22Rv1 (cell line): ENCODE data around the gene PEX1.

Experiments used
- H3K27ac ChIP-seq: fragments of 450-650 bp; 2 replicates; pipeline ENCODE4 v1.5.1; 2017
- ZFX ChIP-seq: fragments of 450-650 bp; IDR thresholded peaks from 2 replicates; pipeline ENCODE4 v1.6.1; 2017; ENCODE audit warnings: antibody characterized with exemption, borderline replicate concordance
- TF ChIP-seq, protein P1 (sequence below): fragments of 450-650 bp; IDR thresholded peaks from 2 replicates; pipeline ENCODE4 v1.5.1; 2017; ENCODE audit warnings: mild to moderate bottlenecking

The PEX1 gene

DNA sequence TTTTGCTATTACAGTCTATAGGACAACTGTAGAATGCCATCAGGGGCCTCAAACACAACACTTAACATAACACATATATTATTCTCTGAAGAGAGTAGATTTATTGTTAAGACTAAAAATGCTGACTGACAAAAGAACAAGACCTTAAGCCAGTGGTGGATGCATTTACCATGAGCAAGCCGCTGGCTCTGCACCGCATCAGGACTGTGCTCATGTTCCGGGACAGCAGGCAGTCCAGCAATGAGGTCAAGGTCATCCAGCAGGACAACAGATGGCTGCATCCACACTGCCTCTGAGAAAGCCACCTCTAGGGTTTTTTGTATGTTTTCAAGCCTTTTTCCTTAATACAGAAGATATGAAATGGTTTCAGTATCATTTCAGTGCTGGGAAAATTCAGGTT, 23.8 kb downstream of the PEX1 start:
- no peak overlapping the region for H3K27ac ChIP-seq
- TF ChIP-seq ZFX: no peak
- TF ChIP-seq, protein P1, sequence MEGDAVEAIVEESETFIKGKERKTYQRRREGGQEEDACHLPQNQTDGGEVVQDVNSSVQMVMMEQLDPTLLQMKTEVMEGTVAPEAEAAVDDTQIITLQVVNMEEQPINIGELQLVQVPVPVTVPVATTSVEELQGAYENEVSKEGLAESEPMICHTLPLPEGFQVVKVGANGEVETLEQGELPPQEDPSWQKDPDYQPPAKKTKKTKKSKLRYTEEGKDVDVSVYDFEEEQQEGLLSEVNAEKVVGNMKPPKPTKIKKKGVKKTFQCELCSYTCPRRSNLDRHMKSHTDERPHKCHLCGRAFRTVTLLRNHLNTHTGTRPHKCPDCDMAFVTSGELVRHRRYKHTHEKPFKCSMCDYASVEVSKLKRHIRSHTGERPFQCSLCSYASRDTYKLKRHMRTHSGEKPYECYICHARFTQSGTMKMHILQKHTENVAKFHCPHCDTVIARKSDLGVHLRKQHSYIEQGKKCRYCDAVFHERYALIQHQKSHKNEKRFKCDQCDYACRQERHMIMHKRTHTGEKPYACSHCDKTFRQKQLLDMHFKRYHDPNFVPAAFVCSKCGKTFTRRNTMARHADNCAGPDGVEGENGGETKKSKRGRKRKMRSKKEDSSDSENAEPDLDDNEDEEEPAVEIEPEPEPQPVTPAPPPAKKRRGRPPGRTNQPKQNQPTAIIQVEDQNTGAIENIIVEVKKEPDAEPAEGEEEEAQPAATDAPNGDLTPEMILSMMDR: no peak

DNA sequence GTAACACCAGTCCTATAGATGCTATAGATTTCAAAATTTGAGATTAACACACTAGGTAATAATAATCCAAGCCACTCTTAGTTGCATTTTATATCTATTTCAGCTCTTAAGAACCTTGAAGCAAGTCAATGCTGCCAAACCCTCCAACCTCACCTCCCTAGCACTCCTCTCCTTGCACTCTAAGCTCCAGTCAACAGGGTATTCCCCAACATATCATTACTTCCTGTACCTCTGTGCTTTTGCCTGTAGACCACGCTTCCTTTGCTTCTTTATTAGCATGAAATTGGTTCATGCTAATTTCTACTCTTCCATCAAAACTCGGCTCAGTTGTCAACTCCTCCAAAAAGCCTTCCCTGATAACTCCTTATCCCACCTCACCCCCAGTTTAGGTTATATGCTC, 24.6 kb downstream of the PEX1 start:
- no peak for TF ChIP-seq ZFX
- TF ChIP-seq, protein P1: no peak
- no peak overlapping the region for H3K27ac ChIP-seq

DNA sequence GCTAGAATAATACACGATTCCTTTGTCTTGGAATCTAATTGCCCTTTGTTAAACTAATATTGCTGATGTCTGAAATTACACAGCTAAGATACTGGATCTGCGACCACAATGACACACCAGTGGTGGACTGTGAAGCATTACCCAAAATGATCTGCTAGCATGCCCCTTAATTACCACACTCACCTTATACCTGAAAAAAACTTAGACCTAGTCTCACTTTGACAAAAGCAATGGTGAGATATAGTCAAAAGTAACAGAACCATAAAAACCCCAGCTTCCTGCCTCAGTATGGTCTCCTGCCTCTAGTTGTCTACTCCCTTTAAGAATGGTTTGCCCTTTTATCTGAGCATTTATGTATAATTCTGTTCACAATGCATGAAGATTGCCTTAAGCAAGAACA, 29.8 kb downstream of the PEX1 start:
- no peak overlapping the region for H3K27ac ChIP-seq
- TF ChIP-seq, protein P1: no peak
- no peak for TF ChIP-seq ZFX

DNA sequence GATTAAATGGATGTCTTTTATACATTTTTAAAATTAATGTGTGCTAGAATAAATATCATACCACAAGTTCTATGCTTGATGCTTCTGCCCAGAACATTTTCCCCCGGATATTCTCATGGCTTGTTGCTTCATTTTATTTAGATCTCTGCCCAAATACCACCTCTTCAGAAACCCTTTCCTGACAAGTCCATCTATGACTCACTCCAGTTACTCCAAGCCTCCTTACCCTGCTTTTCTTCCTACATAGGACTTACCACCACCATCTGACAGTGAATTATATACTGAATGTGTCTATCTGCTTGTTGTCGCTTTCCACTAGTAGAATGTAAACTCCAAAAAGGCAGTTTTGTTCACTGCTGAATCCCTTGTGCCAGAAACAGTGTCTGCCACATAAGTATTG, 31.4 kb downstream of the PEX1 start:
- H3K27ac ChIP-seq: no peak overlapping the region
- TF ChIP-seq ZFX: no peak
- TF ChIP-seq, protein P1: no peak

DNA sequence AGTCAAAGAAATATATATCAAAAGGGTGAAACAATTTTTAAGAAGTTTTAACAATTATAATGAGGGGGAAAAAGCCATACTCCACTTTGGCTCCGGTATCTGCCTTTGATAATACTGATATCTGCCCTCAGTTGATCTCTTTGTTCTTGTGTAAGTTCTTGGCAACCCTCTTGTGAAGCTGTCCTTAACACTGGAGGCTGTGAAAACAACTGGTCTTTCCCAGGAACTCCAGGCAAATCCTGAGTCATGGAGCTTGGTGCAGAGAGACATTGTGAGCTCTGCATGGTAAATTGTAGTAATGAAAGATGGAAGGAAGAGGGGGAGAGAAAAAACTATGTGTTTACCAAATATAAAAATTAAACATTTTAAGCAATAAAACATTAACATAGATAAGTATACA, 38.7 kb downstream of the PEX1 start:
- TF ChIP-seq ZFX: no peak
- TF ChIP-seq, protein P1: no peak
- H3K27ac ChIP-seq: no peak overlapping the region

DNA sequence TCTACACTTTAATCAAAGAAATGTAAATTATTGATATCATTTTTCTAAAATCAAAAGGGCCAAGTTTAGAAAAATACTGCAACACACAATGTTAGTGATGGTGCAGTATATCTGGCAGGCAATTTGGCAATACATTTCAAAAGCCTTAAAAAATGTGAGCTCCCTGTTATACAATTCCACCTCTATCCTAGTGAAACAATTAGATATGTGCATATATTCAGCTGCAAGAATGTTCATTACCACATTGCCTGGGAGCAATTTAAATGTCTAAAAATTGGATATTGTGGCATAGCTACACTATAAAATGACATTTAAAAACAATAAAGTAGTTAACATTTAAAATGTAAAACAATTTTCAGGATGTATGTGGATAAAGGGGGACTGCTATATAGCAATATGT, 40.5 kb downstream of the PEX1 start:
- no peak overlapping the region for H3K27ac ChIP-seq
- TF ChIP-seq ZFX: no peak
- TF ChIP-seq, protein P1: no peak

DNA sequence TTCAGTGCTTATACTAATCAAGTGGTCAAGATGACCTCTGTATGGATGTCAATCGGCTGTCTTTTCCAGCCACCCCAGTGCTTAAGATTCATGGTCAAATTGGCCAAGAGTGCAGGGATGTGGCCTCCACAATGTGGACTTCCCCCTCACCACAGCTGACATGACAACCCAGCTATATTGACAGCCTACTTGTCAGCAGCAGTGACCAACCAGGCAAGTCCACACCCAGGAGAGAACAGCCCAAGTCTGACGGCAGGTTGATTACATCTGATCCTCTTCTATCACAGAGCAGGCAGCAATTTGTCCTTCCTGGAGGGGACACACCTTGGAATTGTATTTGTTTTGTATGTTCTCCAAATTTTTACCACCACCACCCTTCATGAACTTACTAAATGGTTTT, 42.3 kb downstream of the PEX1 start:
- TF ChIP-seq, protein P1: no peak
- TF ChIP-seq ZFX: no peak
- no peak overlapping the region for H3K27ac ChIP-seq
